ENCODE results near the gene RPTOR. TPM values are rescaled to one million over a fixed set of nuclear protein-coding genes. Genes with fewer than 3 reads are reported as not detected.

RPTOR gene
- total RNA-seq, 3 donors from 2014 or later (not counting 1 experiment from before 2014, with no cell fraction given) = 49.2 to 63.6 (median 55.4) TPM

DNA sequence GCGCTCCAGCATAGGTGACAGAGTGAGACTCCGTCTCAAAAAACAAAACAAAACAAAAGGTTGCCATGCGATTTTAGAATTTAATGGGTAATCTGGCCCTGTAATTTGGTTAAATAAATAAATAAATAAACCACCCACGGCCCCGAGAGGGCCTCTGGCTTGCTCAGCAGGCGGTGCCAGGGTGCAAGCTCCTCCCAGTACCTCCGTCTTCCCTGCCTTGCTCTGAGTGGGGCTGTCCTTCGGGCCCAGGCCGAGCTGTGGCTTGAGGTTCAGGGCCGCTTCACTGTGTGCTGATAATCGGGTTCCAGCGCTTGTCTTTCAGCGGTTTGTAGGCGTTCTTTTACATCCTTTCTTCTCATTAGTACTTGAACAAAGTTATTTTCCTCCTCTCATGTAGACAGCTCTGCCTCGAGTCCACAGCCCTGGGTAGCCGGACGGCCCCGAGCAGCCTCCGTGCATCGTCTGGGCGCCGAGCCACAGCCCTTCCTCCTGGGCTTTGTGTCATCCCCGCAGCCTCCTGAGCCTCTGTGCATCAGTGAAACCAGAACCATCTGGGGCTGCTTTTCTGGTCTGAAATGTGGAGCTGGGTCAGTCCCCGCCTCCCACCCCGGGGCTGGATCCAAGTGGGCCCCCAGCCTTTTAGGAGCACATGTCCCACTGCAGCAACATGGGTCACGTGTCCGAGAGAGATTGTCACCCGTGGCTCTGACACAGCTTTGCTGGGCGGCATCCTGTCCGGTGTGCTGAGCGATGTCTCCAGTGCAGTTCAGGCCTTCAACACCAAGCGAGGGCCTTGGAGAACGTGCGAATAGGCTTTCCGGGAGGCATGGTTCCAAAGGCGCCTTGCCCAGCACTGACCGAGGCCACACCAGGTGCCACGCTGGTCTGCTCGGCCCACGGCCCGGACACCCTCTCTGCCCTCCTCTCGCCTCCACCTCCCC lies 289.6 kb downstream of the RPTOR start:
- H3K4me3 Mint-ChIP-seq = peak overlapping the region; percentile 69
- Histone ChIP-seq H3K27me3 (ENCODE audit: control insufficient read depth, insufficient read depth, low read length) (no peaks in the 10 kb centered on the region), H3K9me3 (ENCODE audit: control insufficient read depth, insufficient read depth, low read length) (no peaks in the 10 kb centered on the region), H3K4me1 (ENCODE audit: control insufficient read depth, insufficient read depth, low read length) (peaks cover 16% of the 10 kb centered on the region), H3K36me3 (ENCODE audit: control insufficient read depth, insufficient read depth, low read length) (no peaks in the 10 kb centered on the region), H3K4me3 (ENCODE audit: low read length) (no peak overlapping the region), H3K27ac (ENCODE audit: low read length) (no peak overlapping the region)
- no peaks in the 10 kb centered on the region for H3K9me3 Mint-ChIP-seq
- no peaks in the 10 kb centered on the region for H3K36me3 Mint-ChIP-seq
- intact Hi-C loops (cut with micrococcal nuclease) = loop anchor here (1.0 kb wide), 1 partner anchor 22 kb away; no protein-coding TSS in a partner anchor
- H3K27ac Mint-ChIP-seq = peak overlapping the region; percentile 95 to 98
- TF ChIP-seq, protein P1, sequence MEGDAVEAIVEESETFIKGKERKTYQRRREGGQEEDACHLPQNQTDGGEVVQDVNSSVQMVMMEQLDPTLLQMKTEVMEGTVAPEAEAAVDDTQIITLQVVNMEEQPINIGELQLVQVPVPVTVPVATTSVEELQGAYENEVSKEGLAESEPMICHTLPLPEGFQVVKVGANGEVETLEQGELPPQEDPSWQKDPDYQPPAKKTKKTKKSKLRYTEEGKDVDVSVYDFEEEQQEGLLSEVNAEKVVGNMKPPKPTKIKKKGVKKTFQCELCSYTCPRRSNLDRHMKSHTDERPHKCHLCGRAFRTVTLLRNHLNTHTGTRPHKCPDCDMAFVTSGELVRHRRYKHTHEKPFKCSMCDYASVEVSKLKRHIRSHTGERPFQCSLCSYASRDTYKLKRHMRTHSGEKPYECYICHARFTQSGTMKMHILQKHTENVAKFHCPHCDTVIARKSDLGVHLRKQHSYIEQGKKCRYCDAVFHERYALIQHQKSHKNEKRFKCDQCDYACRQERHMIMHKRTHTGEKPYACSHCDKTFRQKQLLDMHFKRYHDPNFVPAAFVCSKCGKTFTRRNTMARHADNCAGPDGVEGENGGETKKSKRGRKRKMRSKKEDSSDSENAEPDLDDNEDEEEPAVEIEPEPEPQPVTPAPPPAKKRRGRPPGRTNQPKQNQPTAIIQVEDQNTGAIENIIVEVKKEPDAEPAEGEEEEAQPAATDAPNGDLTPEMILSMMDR (IDR thresholded peaks at IDR 0.05) = no peak
- ATAC-seq (no peak), DNase-seq (no peak)
- 93% methylated on average over 40 of the region's 42 CpGs for WGBS (ENCODE audit: insufficient coverage)
- no peaks in the 10 kb centered on the region for H3K27me3 Mint-ChIP-seq (ENCODE audit: low read depth in 2 of 2)
- H3K4me1 Mint-ChIP-seq = peaks cover 19 to 31% of the 10 kb centered on the region in 2 donors

DNA sequence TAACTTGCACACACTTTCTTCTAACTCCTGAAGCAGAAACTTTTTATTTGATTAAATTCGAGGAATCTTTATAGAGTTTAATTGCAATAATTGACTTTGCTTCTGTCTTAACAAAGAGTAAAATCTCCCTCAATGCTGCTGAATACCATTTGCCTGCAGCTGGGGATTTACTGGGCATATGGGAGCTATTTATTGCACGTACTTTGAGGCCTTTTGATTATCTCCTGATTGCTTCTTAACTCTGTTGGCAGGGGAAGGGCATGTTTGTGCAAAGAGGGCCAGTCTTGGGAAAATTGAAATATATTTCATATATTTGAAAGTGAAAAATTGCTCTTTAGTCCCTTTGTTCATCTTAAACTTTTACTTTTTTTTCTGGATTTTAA lies 290.2 kb downstream of the RPTOR start:
- no peaks in the 10 kb centered on the region for H3K36me3 ChIP-seq (ENCODE audit: control insufficient read depth, insufficient read depth, low read length)
- ATAC-seq = no peak
- no peaks in the 10 kb centered on the region for H3K36me3 Mint-ChIP-seq
- WGBS (ENCODE audit: insufficient coverage) = 100% methylated on average over 1 of the region's 2 CpGs
- no peaks in the 10 kb centered on the region for H3K27me3 Mint-ChIP-seq (ENCODE audit: low read depth in 2 of 2)
- H3K4me3 Mint-ChIP-seq = peak overlapping the region; percentile 65
- H3K27me3 ChIP-seq (ENCODE audit: control insufficient read depth, insufficient read depth, low read length) = no peaks in the 10 kb centered on the region
- no peak overlapping the region for H3K4me3 ChIP-seq (ENCODE audit: low read length)
- no peak overlapping the region for H3K27ac ChIP-seq (ENCODE audit: low read length)
- DNase-seq = no peak
- intact Hi-C loops (cut with micrococcal nuclease) = no loop called here
- H3K27ac Mint-ChIP-seq = peak overlapping the region; percentile 64 to 98
- H3K9me3 ChIP-seq (ENCODE audit: control insufficient read depth, insufficient read depth, low read length) = no peaks in the 10 kb centered on the region
- peaks cover 16% of the 10 kb centered on the region for H3K4me1 ChIP-seq (ENCODE audit: control insufficient read depth, insufficient read depth, low read length)
- H3K4me1 Mint-ChIP-seq = peaks cover 19 to 31% of the 10 kb centered on the region in 2 donors
- H3K9me3 Mint-ChIP-seq = no peaks in the 10 kb centered on the region
- TF ChIP-seq, protein P1 (IDR thresholded peaks at IDR 0.05) = no peak

DNA sequence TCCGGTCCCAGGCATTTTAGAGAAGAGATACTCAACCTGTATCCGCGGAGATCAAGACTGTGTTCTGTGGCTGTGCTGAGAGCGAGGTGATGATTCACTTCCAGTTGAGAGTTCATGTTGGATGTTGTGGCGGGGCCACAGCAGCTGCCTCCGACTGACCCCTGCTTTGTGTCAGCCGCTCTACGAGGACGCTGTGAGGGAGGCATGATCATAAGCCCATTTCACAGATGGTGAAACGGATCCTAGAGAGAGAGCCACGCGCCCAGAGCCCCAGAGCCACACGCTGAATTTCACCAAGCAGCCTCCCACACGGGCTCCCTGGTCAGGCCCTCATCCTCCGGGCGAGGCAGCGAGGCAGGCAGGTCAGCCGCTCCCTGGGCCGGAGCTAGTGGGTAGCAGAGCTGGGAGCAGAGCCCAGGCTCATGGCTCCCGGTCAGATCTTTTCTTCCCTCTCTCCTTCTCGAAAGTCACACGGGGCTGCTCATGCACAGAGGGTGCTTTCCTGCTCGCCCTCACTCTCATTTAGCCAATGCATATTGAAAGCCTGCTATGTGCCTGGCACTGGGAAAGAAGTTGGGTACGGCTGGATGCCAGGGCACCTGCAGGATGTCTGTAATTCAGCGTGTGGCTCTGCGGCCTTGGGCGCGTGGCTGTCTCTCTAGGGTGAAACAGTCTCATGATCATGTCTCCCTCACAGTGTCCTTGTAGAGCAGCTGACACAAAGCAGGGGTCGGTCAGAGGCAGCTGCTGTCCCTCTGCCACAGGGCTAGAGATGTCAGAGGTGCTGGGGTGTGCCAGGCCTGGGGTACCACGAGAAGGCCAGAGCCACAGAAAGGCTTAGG lies 291.4 kb downstream of the RPTOR start:
- Histone ChIP-seq H3K4me3 (ENCODE audit: low read length) (no peak overlapping the region), H3K36me3 (ENCODE audit: control insufficient read depth, insufficient read depth, low read length) (no peaks in the 10 kb centered on the region), H3K27ac (ENCODE audit: low read length) (no peak overlapping the region), H3K4me1 (ENCODE audit: control insufficient read depth, insufficient read depth, low read length) (peaks cover 16% of the 10 kb centered on the region), H3K9me3 (ENCODE audit: control insufficient read depth, insufficient read depth, low read length) (no peaks in the 10 kb centered on the region), H3K27me3 (ENCODE audit: control insufficient read depth, insufficient read depth, low read length) (no peaks in the 10 kb centered on the region)
- no peak for DNase-seq
- H3K4me1 Mint-ChIP-seq = peaks cover 19 to 25% of the 10 kb centered on the region in 2 donors
- intact Hi-C loops (cut with micrococcal nuclease) = no loop called here
- WGBS (ENCODE audit: insufficient coverage) = 96% methylated on average over 30 of the region's 30 CpGs
- TF ChIP-seq, protein P1 (IDR thresholded peaks at IDR 0.05) = no peak
- ATAC-seq = no peak
- H3K27ac Mint-ChIP-seq = peak overlapping the region in 1 of 2 donors; percentile 73
- no peaks in the 10 kb centered on the region for H3K9me3 Mint-ChIP-seq
- no peaks in the 10 kb centered on the region for H3K27me3 Mint-ChIP-seq (ENCODE audit: low read depth in 2 of 2)
- no peak overlapping the region for H3K4me3 Mint-ChIP-seq
- no peaks in the 10 kb centered on the region for H3K36me3 Mint-ChIP-seq
